GM12878 (cell line): ENCODE results near the gene DIAPH3. TPM values are rescaled to one million over a fixed set of nuclear protein-coding genes. Genes with fewer than 3 reads are reported as not detected.

Experiments used
- ATAC-seq: fragments of 200-7000 bp; cut with Tn5 transposase; 3 replicates; pipeline ENCODE4 v1.9.1; 2020; ENCODE audit warnings: mild to moderate bottlenecking, moderate library complexity
- BruUV-seq: library from RNA; stranded (reverse); fragments of 400-500 nt; replicated peaks from 2 replicates; lab custom pipeline; 2021; lab: Mats Ljungman, UMichigan
- CTCF ChIA-PET: fragments of 300-600 bp; sonication (Branson Sonifier 250); formaldehyde crosslinking; extraction: SDS; loops from one replicate; lab custom pipeline; 2021; ENCODE audit warnings: inconsistent platforms; lab: Yijun Ruan, JAX
- POLR2A ChIA-PET: fragments of 350-600 bp; formaldehyde crosslinking; extraction: SDS; loops from one replicate; lab custom pipeline; 2021; ENCODE audit warnings: inconsistent platforms; lab: Charles Lee
- RAD21 ChIA-PET: fragments of 300-600 bp; sonication (Branson Sonifier 250); formaldehyde crosslinking; loops from one replicate; lab custom pipeline; 2023; ENCODE audit warnings: antibody characterized with exemption; ENCODE audit not compliant: unreplicated experiment; lab: Charles Lee
- SMC1A ChIA-PET: fragments of 300-600 bp; sonication (Branson Sonifier 250); formaldehyde crosslinking; loops from one replicate; lab custom pipeline; 2023; ENCODE audit not compliant: unreplicated experiment, uncharacterized antibody; lab: Charles Lee
- DNase-seq: peaks from one replicate; pipeline ENCODE4 v3.0.0-alpha.2; 2011; ENCODE audit warnings: low read depth, low spot score
- FAIRE-seq: peaks from 3 replicates; lab custom pipeline; 2011; peaks lifted over from hg19 to GRCh38; lab: Jason Lieb, UNC
- H2AFZ ChIP-seq: 2 replicates; pipeline ENCODE4 v1.6.0; 2011; ENCODE audit warnings: low read depth, low read length, control low read depth; ENCODE audit not compliant: control insufficient read depth
- H3K27ac ChIP-seq: 2 replicates; pipeline ENCODE4 v1.5.1; 2011; ENCODE audit warnings: control low read depth; ENCODE audit not compliant: control insufficient read depth, insufficient read depth
- H3K27me3 ChIP-seq, 2 experiments: replicated peaks in 1 of 2; 2 replicates each; pipeline versions ENCODE4 v1.6.0 to v1.6.1; 2011; ENCODE audit warnings: low read length in 1 of 2; ENCODE audit not compliant: control insufficient read depth in 2 of 2, insufficient read depth in 2 of 2
- H3K36me3 ChIP-seq, 2 experiments: 2 replicates each; pipeline ENCODE4 v1.5.1; 2011; ENCODE audit warnings: low read length in 1 of 2; ENCODE audit not compliant: control insufficient read depth in 2 of 2, insufficient read depth in 2 of 2
- H3K4me1 ChIP-seq: 2 replicates; pipeline ENCODE4 v1.6.1; 2011; ENCODE audit warnings: mild to moderate bottlenecking, low read length, moderate library complexity, mixed read lengths; ENCODE audit not compliant: control insufficient read depth, insufficient read depth
- H3K4me2 ChIP-seq: 2 replicates; pipeline ENCODE4 v1.6.0; 2011; ENCODE audit warnings: control low read depth; ENCODE audit not compliant: control insufficient read depth, insufficient read depth
- H3K4me3 ChIP-seq: fragments of 200-600 bp; sonication (generic); 2 replicates; pipeline ENCODE4 v1.5.1; 2016
- H3K79me2 ChIP-seq: 2 replicates; pipeline ENCODE4 v1.6.0; 2011; ENCODE audit warnings: low read length; ENCODE audit not compliant: control insufficient read depth, insufficient read depth
- H3K9ac ChIP-seq: 2 replicates; pipeline ENCODE4 v1.8.0; 2011; ENCODE audit warnings: low read length, control low read depth, mixed read lengths; ENCODE audit not compliant: control insufficient read depth, insufficient read depth
- H3K9me3 ChIP-seq: replicated peaks from 3 replicates; pipeline ENCODE4 v1.5.1; 2011; ENCODE audit warnings: mild to moderate bottlenecking, low read length; ENCODE audit not compliant: control insufficient read depth, insufficient read depth
- H4K20me1 ChIP-seq: 2 replicates; pipeline ENCODE4 v1.6.0; 2011; ENCODE audit not compliant: control insufficient read depth, insufficient read depth
- ATF7 ChIP-seq: fragments of 450-650 bp; IDR thresholded peaks from 2 replicates; pipeline ENCODE4 v1.6.1; 2016; ENCODE audit warnings: low read depth, mild to moderate bottlenecking
- FOXK2 ChIP-seq: fragments of 450-650 bp; IDR thresholded peaks from 2 replicates; pipeline ENCODE4 v1.6.1; 2017; ENCODE audit warnings: mild to moderate bottlenecking, moderate library complexity
- IKZF2 ChIP-seq, 2 experiments: fragments of 450-650 bp; IDR thresholded peaks; 2 replicates each; pipeline ENCODE4 v1.6.1; 2017; ENCODE audit warnings: mild to moderate bottlenecking in 2 of 2, moderate library complexity in 2 of 2
- KDM1A ChIP-seq: fragments of 200-600 bp; sonication (generic); IDR thresholded peaks from 2 replicates; pipeline ENCODE4 v1.6.1; 2016; ENCODE audit warnings: borderline replicate concordance
- MAX ChIP-seq: IDR thresholded peaks from 2 replicates; pipeline ENCODE4 v1.6.1; 2012; ENCODE audit warnings: low read depth, low read length, improper control_type of control experiment
- PAX8 ChIP-seq: fragments of 450-650 bp; IDR thresholded peaks from 2 replicates; pipeline ENCODE4 v1.6.1; 2017; ENCODE audit warnings: mild to moderate bottlenecking, moderate library complexity
- WGBS: methylation state at CpG from one replicate; pipeline ENCODE4 v1.1.6; 2016; ENCODE audit warnings: low lambda C conversion rate; ENCODE audit not compliant: insufficient replicate concordance, insufficient coverage; ENCODE audit errors: missing lambda C conversion rate; 5-methylcytosine and 5-hydroxymethylcytosine counted together
- in situ Hi-C: fragments of 300-500 bp; cut with MboI; formaldehyde crosslinking; loops from 9 replicates; pipeline ENCODE4 v1.14.3; 2018; ENCODE audit warnings: mixed read lengths
- intact Hi-C: fragments of 100-400 bp; cut with micrococcal nuclease; formaldehyde crosslinking; loops from one replicate; pipeline ENCODE4 v1.14.2; 2022; ENCODE audit not compliant: unreplicated experiment
- polyA plus RNA-seq, 11 experiments: library from polyadenylated mRNA; depleted of rRNA in 4 of 11; unstranded in 6 of 11; stranded (reverse) in 5 of 11; fragments of >200 nt; fragmentation: Nextera tagmentation in 4 of 11; fragmentation: Illumina TruSeq in 1 of 11; extraction: Ambion mirVana in 4 of 11; extraction: Trizol in 1 of 11; gene quantifications; 1 replicate in 1 of 11; 2 replicates in 10 of 11; pipeline versions ENCODE4 v1.2.1 to v1.2.3, GENCODE V29; 2011 to 2016; ENCODE audit warnings: inconsistent platforms in 2 of 11, missing spikeins in 2 of 11, low read depth in 1 of 11
- total RNA-seq, 4 experiments: library from RNA; depleted of rRNA in 3 of 4; stranded (reverse); fragments of >200 nt in 3 of 4; fragmentation: Illumina TruSeq in 1 of 4; extraction: Trizol in 1 of 4; gene quantifications; 2 replicates each; pipeline versions ENCODE4 v1.2.1 to v1.2.3, GENCODE V29; 2013 to 2021
- TF ChIP-seq, protein P1 (sequence below): IDR thresholded peaks from 2 replicates; pipeline ENCODE4 v1.6.1; 2012; ENCODE audit warnings: mild to moderate bottlenecking, low read depth, low read length
- TF ChIP-seq, protein P2 (sequence below): fragments of 450-650 bp; formaldehyde crosslinking; IDR thresholded peaks from 2 replicates; pipeline ENCODE4 v1.4.0; 2020; ENCODE audit warnings: mild to moderate bottlenecking, moderate library complexity
- TF ChIP-seq, protein P3 (sequence below): fragments of 450-650 bp; IDR thresholded peaks from 2 replicates; pipeline ENCODE4 v1.6.1; 2017; ENCODE audit warnings: antibody characterized with exemption, mild to moderate bottlenecking, moderate library complexity

Gene DIAPH3
- total and polyA plus RNA-seq, 10 of the 15 experiments (the other 5 are each of a cell fraction or from before 2014, with no cell fraction given) = 10.1 to 25.2 (median 15.4) TPM

- intact Hi-C loops = no loop called here
Measured at GRCh38 chr13:59643364-59643841, 520.3 kb downstream of the DIAPH3 start.

More at GRCh38 chr13:59643364-59643841, 520.3 kb downstream of the DIAPH3 start:
- Histone ChIP-seq H4K20me1 (no peaks in the 10 kb centered on the region), H3K9ac (no peak overlapping the region), H3K4me3 (no peak overlapping the region), H3K4me2 (no peak overlapping the region), H3K9me3 (no peaks in the 10 kb centered on the region), H3K4me1 (no peaks in the 10 kb centered on the region), H3K79me2 (no peaks in the 10 kb centered on the region), H3K36me3 (no peaks in the 10 kb centered on the region), H3K27ac (no peak overlapping the region), H3K27me3 (no peaks in the 10 kb centered on the region), H2AFZ (no peak overlapping the region)
- WGBS = 65% methylated on average over 6 of the region's 6 CpGs
- BruUV-seq = no TSS peak
- RAD21 ChIA-PET = interaction anchor here (0.5 kb wide), 1 partner anchor 757 kb away, joined by 3 read pairs; no protein-coding TSS in a partner anchor
- CTCF ChIA-PET = no interaction called here
- no peak for TF ChIP-seq IKZF2 (IDR thresholded peaks at IDR 0.05)
- TF ChIP-seq, protein P1, sequence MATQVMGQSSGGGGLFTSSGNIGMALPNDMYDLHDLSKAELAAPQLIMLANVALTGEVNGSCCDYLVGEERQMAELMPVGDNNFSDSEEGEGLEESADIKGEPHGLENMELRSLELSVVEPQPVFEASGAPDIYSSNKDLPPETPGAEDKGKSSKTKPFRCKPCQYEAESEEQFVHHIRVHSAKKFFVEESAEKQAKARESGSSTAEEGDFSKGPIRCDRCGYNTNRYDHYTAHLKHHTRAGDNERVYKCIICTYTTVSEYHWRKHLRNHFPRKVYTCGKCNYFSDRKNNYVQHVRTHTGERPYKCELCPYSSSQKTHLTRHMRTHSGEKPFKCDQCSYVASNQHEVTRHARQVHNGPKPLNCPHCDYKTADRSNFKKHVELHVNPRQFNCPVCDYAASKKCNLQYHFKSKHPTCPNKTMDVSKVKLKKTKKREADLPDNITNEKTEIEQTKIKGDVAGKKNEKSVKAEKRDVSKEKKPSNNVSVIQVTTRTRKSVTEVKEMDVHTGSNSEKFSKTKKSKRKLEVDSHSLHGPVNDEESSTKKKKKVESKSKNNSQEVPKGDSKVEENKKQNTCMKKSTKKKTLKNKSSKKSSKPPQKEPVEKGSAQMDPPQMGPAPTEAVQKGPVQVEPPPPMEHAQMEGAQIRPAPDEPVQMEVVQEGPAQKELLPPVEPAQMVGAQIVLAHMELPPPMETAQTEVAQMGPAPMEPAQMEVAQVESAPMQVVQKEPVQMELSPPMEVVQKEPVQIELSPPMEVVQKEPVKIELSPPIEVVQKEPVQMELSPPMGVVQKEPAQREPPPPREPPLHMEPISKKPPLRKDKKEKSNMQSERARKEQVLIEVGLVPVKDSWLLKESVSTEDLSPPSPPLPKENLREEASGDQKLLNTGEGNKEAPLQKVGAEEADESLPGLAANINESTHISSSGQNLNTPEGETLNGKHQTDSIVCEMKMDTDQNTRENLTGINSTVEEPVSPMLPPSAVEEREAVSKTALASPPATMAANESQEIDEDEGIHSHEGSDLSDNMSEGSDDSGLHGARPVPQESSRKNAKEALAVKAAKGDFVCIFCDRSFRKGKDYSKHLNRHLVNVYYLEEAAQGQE = no peak
- TF ChIP-seq, protein P2, sequence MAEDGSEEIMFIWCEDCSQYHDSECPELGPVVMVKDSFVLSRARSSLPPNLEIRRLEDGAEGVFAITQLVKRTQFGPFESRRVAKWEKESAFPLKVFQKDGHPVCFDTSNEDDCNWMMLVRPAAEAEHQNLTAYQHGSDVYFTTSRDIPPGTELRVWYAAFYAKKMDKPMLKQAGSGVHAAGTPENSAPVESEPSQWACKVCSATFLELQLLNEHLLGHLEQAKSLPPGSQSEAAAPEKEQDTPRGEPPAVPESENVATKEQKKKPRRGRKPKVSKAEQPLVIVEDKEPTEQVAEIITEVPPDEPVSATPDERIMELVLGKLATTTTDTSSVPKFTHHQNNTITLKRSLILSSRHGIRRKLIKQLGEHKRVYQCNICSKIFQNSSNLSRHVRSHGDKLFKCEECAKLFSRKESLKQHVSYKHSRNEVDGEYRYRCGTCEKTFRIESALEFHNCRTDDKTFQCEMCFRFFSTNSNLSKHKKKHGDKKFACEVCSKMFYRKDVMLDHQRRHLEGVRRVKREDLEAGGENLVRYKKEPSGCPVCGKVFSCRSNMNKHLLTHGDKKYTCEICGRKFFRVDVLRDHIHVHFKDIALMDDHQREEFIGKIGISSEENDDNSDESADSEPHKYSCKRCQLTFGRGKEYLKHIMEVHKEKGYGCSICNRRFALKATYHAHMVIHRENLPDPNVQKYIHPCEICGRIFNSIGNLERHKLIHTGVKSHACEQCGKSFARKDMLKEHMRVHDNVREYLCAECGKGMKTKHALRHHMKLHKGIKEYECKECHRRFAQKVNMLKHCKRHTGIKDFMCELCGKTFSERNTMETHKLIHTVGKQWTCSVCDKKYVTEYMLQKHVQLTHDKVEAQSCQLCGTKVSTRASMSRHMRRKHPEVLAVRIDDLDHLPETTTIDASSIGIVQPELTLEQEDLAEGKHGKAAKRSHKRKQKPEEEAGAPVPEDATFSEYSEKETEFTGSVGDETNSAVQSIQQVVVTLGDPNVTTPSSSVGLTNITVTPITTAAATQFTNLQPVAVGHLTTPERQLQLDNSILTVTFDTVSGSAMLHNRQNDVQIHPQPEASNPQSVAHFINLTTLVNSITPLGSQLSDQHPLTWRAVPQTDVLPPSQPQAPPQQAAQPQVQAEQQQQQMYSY = no peak
- no peak for TF ChIP-seq KDM1A
- no peak for TF ChIP-seq MAX
- TF ChIP-seq, protein P3, sequence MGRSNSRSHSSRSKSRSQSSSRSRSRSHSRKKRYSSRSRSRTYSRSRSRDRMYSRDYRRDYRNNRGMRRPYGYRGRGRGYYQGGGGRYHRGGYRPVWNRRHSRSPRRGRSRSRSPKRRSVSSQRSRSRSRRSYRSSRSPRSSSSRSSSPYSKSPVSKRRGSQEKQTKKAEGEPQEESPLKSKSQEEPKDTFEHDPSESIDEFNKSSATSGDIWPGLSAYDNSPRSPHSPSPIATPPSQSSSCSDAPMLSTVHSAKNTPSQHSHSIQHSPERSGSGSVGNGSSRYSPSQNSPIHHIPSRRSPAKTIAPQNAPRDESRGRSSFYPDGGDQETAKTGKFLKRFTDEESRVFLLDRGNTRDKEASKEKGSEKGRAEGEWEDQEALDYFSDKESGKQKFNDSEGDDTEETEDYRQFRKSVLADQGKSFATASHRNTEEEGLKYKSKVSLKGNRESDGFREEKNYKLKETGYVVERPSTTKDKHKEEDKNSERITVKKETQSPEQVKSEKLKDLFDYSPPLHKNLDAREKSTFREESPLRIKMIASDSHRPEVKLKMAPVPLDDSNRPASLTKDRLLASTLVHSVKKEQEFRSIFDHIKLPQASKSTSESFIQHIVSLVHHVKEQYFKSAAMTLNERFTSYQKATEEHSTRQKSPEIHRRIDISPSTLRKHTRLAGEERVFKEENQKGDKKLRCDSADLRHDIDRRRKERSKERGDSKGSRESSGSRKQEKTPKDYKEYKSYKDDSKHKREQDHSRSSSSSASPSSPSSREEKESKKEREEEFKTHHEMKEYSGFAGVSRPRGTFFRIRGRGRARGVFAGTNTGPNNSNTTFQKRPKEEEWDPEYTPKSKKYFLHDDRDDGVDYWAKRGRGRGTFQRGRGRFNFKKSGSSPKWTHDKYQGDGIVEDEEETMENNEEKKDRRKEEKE = no peak
- no peak for TF ChIP-seq FOXK2
- no peak for TF ChIP-seq ATF7
- TF ChIP-seq PAX8 = no peak
- SMC1A ChIA-PET = no interaction called here
- ATAC-seq = no peak
- in situ Hi-C loops = no loop called here
- POLR2A ChIA-PET = no interaction called here
- no peak for DNase-seq
- FAIRE-seq = no peak
